GM10248 (cell line): Measurements from ENCODE around the gene CAMTA1.

Source experiments
- CTCF ChIA-PET: fragments of 300-600 bp; sonication (Branson Sonifier 250); formaldehyde crosslinking; extraction: SDS; loops from one replicate; lab custom pipeline; 2021; ENCODE audit warnings: antibody characterized with exemption; lab: Yijun Ruan, JAX
- POLR2A ChIA-PET: fragments of 350-650 bp; sonication (Branson Sonifier 250); formaldehyde crosslinking; extraction: SDS; loops from one replicate; lab custom pipeline; 2020; ENCODE audit warnings: antibody characterized with exemption; lab: Yijun Ruan, JAX
- DNase-seq: peaks from one replicate; pipeline ENCODE4 v3.0.0; 2012; ENCODE audit errors: extremely low spot score
- TF ChIP-seq, protein P1 (sequence below): IDR thresholded peaks from 2 replicates; pipeline ENCODE4 v1.5.1; 2012; ENCODE audit warnings: mild to moderate bottlenecking, low read depth; ENCODE audit errors: extremely low read depth, missing control alignments, control extremely low read depth

Gene CAMTA1

DNA sequence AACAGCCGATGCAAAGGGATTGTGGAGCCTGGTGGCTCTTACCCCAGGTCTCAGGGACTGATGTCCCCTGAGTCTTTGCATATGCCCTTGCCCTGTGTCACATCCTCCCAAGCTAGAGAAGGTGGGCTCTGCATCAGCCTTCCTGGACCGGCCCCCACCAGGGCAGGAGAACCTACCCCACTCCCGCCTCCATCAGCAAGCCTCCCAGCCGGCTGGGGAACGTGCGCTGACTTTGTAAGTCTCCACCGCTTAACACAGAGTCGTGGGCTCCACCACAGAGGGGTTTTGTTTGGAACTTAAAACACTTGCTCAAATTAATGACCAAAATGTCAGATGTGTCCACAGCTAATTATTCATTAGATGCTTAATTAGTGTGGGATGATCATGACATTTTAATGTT lies 730.6 kb downstream of the CAMTA1 start:
- ChIA-PET CTCF (interaction anchor here (1.2 kb wide), 1 partner anchor 11 kb away, joined by 4 read pairs; no protein-coding TSS in a partner anchor), POLR2A (no interaction called here)
- DNase-seq = no peak
- TF ChIP-seq, protein P1, sequence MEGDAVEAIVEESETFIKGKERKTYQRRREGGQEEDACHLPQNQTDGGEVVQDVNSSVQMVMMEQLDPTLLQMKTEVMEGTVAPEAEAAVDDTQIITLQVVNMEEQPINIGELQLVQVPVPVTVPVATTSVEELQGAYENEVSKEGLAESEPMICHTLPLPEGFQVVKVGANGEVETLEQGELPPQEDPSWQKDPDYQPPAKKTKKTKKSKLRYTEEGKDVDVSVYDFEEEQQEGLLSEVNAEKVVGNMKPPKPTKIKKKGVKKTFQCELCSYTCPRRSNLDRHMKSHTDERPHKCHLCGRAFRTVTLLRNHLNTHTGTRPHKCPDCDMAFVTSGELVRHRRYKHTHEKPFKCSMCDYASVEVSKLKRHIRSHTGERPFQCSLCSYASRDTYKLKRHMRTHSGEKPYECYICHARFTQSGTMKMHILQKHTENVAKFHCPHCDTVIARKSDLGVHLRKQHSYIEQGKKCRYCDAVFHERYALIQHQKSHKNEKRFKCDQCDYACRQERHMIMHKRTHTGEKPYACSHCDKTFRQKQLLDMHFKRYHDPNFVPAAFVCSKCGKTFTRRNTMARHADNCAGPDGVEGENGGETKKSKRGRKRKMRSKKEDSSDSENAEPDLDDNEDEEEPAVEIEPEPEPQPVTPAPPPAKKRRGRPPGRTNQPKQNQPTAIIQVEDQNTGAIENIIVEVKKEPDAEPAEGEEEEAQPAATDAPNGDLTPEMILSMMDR = no peak

DNA sequence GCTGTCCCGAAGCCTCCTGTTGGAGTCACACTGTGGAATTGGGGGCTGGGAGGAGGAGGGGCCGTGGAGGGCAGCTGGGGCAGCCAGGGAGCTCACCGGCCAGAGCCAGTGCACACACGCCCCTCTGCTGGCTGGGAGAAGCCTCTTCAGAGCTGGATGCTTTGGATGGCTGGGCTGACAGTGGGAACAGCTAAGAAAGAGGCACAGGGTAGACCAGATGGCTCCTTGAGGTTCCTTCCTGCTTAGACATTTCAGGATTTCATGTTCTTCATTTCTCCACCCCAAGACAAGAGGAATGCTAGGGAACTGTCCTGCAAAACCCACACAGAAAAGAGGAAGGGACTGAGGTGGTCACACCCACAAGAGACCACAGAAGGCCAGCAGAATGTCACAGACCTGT lies 731.1 kb downstream of the CAMTA1 start:
- no peak for DNase-seq
- ChIA-PET POLR2A (no interaction called here), CTCF (interaction anchor here (1.2 to 1.9 kb wide), 2 partner anchors 11 to 21 kb away, joined by 4 to 5 read pairs; no protein-coding TSS in a partner anchor)
- TF ChIP-seq, protein P1 = no peak

DNA sequence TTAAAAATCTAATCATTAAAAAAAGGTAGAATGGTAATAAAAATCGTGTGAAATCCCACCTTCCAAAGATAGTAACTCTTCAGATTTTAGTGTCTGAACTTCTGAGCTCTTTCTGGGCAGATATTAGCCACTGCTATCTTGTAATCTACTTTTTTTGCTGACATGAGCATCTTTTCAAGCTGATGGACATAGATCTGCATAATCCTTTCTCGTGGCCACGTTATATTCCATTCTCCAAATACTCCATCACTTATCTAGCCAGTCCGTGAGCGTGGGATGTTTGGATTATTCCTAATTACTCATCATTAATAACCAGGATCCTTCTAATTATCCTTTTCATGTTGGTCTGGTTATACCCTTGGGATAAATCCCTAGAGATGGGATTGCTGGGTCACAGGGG lies 731.7 kb downstream of the CAMTA1 start:
- ChIA-PET POLR2A (no interaction called here), CTCF (interaction anchor here (1.9 kb wide), 1 partner anchor 21 kb away, joined by 5 read pairs; no protein-coding TSS in a partner anchor)
- no peak for DNase-seq
- TF ChIP-seq, protein P1 = no peak

DNA sequence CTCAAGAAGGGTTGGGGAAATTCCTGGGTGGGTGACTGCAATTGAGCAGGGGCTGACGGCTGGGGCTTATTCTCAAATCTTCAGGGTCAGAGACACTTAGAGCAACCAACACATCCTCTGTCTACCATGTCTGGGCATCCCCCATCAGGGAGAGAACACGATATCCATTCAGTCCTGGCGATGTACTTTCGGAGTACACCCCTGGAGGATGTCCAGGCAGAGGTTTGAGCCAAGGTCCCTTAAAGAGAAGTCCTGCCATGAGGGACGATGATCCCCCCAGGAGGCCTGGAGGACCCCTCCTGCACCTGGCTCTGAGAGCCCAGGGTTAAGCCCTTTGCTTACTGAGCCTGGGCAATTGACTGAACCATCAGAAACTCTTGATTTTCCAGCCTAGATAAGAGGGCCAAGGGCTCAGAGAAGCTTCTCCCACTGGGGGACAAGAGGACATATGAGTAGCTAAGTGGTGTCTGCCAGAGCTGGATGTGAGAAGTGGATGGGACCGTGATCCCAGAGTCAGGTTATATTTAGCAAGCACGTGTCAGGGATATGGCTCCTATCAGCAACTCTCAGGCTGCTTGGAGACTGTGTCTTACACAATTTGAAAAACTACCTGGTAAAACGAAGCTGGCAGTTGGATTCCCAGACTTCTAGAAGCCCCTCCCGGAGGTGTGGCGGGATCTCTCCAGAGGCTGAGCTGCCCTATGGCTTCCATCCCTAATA lies 732.5 kb downstream of the CAMTA1 start:
- CTCF ChIA-PET = interaction anchor here (1.9 kb wide), 1 partner anchor 22 kb away, joined by 5 read pairs; no protein-coding TSS in a partner anchor
- DNase-seq = no peak
- TF ChIP-seq, protein P1 = no peak
- POLR2A ChIA-PET = no interaction called here

DNA sequence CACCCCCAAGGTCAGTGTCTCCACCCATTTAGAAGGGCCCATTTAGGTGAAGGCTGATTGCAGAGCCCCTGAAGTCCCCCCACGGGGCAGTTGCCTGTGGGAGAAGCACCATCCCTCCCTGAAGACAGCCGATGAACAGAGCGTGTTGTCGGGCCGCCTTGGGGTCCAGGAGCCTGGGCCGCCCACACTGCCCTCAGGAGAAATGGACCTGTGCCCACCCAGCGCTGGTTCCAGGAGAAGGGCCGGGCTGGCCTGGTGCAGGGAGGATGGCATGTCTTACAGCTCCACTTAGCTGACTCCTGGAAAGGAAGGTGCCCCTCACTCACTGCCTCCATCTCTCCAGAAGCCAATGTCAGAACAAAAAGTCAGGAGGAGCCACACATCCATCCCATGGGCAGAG lies 733.2 kb downstream of the CAMTA1 start:
- CTCF ChIA-PET = no interaction called here
- TF ChIP-seq, protein P1 = no peak
- DNase-seq = no peak
- POLR2A ChIA-PET = no interaction called here

DNA sequence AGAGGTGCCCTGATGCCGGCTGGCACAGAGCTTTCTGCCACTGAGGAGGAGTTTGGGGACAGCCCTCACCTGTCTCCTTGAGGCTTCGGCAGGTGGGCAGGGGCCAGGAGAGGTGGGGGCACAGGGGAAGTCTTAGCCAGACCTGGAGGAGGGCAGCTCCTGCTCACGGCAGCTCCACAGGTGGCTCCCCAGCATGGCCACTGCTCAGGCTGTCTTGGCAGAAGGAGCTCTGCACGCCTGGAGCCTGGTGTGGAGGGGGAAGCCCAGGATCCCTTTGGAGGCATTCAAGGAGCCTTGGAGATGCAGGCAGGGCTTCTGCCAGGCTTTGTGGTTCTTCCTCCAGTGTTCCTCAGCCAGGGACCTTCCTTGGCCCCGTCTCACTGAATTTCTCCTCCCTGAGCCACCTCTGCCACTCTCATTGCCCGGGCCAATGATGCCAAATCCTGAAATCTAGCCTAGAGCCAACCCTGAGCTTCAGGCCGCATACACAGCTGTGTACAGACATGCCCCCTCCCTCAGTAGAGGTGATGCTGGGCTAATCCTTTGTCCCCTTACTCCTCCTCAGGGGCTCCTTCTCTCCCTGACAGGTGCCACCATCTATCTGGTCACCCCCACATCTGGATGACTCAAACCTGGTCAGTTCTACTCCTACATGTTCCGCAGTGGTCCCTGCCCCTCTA lies 734.1 kb downstream of the CAMTA1 start:
- ChIA-PET CTCF (no interaction called here), POLR2A (no interaction called here)
- DNase-seq = no peak
- TF ChIP-seq, protein P1 = no peak
